Fibroblast of skin of left biceps (primary cell): ENCODE results near the gene GNRH2.
"Not testable (repeated sequence)": the region's sequence is repeated elsewhere in the genome, so short reads cannot be mapped to it uniquely, and the experiment has no call there.

Source experiments
- DNase-seq, 2 experiments: peaks; one replicate each; pipeline ENCODE4 v3.0.0-alpha.2; 2013; ENCODE audit warnings: low read depth in 2 of 2

GNRH2 gene

DNA sequence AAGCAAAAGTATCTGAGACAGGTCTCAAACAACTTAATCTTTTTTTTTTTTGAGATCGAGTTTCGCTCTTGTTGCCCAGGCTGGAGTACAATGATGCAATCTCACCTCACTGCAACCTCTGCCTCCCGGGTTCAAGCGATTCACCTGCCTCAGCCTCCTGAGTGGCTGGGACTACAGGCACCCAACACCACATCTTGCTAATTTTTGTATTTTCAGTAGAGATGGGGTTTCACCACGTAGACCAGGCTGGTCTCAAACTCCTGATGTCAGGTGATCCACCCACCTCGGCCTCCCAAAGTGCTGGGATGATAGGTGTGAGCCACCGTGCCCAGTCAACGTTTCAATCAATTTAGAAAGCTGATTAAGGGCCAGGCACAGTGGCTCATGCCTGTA lies 29.8 kb downstream of the GNRH2 start:
- DNase-seq: not testable (repeated sequence)

DNA sequence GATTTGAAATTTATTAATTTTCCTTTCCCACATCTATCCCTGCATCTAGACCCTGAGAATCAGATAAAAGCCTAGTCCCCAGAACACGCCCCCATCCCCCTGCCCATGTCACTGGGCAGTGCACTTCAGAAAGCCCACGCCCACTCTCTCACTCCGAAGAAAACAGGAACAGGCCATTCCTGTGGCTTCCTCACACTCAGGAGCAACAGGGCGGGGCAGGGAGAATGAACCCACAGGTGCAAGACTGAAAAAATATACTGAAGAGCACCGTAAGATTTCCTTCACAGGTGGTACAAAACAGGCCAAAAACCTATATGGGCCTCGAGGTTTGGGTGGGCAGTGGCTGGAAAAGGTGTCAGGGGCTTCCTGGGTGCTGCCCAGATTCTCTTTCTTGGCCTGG lies 31.4 kb downstream of the GNRH2 start:
- DNase-seq: no peak

DNA sequence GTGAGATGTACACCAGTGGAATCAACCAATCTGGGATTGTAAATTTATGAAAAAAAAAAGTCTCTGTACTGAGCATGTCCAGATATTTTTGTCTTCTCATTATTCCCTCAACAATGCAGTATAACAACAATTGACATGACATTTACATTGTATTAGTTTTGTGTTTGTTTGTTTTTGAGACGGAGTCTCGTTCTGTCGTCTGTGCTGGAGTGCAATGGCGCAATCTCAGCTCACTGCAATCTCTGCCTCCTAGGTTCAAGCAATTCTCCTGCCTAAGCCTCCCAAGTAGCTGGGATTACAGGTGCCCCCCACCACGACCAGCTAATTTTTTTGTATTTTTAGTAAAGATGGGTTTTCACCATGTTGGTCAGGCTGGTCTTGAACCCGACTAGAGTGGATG lies 31.9 kb downstream of the GNRH2 start:
- DNase-seq: not testable (repeated sequence)

DNA sequence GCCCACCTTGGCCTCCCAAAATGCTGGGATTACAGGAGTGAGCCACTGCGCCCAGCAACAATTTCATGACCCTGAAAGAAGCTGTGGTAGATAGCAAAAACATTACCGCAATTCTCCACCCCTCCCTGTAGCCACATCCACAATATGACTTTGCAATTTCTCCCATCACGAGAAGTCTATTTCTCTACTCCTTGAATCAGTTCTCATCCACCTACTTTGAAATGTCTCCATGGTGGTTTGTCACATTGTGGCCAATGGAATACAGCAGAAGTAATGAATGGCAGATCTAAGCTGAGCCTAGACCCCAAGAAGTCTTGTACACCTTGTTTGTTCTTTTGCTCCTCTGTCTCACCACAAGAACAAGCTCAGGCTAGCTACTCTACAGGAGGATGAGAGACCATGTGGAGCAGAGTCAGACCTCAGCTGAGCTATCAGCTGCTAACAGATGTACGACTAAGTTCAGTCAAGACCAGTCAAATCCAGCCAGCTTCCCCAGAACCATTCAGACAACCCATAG lies 34.3 kb downstream of the GNRH2 start:
- no peak for DNase-seq

DNA sequence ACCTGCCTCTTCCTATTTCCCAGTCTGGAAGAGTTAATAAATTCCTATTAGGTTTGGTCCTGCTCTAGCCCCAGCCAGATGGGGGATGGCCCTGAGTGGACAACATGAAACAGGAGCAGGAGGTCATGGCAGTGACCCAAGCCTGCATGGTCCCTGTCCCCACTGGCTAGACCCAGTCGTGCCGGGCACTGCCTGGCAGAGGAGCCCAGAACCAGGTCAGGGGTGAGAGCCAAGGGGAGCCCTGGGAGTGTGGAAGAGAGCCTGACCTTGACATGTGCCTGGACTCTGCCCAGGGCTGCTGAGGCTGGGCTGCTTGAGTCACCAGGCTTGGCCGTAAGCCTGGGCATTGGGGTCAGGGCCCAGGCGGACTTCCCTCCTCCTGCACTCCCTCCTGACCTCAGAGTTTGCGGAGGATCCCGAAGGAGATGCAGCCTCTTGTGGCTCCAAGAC lies 37.5 kb downstream of the GNRH2 start:
- no peak for DNase-seq

DNA sequence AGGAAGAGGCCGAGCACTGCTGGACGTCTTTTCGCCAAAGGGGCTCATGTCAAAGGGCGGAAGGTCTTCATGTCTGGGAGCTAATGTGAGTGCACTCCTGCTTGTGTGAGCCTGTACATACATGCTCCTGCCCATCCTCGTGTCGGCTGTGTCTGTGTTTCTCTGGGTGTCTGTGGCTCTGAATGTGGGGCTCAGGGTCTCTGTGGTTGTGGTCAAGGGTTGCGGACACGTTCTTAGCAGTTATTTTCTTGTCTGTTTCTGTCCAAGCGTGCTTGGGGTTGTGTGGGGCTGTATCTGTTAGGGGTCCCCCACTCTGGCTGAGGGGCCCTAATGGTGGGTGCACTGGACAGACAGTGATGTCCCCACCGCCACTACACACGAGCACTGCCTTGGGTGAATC lies 38.2 kb downstream of the GNRH2 start:
- DNase-seq: no peak

DNA sequence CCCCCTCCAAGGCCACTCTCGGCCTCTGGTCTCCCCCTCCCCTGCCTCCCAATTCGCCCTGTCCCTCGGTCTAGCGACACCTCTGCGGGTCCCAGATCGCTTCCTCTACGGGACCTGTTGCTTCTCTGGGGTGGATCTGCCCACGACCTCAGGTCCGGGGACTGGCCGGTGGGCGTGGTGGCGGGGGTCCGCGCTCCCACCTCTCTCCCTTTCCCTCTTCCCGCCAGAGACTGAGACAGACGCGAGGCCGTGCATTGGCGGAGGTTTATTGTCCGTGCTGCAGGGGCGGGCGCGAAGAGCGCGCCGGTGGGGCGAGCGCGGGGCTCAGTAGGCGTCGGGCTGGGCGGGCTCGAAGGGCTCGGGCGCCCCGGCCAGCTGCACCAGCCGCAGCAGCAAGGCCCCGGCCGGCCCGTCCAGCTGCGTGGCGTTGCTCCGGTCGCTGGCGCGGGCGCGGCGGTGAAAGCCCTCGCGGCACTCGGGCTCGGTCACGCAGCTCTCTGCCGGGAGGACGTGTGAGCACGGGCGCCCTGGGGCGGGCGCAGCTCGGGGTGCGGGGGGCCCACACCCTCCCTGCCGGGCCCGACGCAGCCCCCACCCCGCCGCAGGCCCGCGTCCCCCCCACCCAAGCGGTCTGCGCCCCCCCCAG lies 39.0 kb downstream of the GNRH2 start:
- DNase-seq: no peak

DNA sequence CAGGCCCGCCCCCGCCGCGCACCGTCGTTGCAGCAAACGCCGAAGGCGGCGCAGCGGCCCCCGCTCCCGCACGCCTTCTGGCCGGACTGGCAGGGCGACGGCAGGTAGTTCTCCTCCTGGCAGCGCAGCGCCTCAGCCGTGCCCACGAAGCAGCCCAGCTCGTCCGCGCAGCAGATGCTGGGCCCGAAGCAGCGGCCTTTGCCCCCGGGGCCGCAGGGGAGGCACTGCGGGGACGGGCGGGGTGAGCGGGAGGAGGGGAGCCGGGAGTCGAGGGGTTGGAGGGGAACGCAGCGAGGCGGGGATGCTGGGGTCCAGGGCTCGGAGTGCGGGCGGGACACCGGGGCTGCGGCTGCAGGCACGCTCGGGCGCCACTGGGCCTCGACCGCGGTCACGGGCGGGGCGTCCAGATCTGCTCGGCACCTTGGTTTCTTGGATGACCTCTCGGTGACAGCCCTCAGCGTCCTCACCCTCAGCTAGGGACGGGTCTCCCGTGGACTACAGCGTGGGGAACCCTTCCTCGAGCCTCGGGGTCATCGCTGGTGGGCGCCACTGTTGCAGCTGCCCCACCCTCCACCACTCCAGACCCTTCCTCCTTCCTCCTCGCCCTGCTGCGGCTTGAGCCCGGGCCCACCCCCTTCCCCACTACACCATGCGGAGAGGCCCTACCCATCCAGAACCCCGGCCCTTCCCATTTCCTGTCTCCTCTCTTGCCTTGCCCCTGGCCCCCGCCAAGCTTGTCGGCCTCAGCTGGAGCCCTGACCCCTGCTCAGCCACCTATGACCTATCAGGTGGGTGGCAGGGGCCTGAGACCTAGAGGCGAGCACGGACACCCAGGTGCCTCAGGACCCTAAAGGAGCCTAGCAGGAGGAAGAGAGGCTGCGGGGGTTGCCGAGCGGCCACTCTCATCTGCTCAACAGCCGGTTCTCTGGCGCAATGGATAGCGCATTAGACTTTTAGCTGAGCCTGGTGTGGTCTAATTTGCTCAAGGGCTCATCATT lies 39.8 kb downstream of the GNRH2 start:
- DNase-seq: no peak

DNA sequence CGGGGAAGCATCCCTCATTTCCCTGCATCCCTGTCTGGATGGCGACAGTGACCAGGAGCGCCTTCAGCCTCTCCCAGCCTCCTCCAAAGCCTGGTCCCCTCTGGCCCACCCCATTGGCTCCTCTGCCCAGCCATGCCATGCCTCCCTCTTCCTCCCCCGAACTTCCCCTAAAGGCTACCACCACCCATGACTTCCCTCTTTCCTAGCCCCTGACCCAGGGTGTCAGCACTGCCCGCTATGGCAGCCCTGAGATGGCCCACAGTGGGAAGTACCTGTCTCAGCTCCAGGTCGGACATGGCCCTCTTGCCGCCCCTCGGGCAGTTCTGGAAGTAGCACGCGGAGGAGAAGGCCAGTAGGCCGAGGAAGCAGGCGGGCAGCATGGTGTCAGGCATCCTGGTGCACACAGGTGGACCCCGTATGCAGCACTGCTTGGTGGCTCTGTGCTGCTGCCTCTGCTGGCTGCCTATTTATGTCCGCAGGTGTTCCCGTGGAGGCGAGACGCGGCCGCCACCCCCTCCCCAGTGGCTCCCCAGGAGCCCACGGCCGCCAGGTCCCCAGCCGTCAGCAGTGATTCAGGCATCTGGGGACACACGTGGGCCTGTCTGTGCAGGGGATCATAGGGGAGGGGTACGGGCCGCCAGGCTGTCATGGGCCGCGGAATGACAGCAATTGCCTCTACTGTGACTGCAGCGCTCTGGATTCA lies 41.0 kb downstream of the GNRH2 start, which contains the start of gene AVP:
TSS of gene AVP (minus strand) at position 442 of the 703 bp plus-strand sequence. CDS start at position 392, 50 bp downstream.
- no peak for DNase-seq

DNA sequence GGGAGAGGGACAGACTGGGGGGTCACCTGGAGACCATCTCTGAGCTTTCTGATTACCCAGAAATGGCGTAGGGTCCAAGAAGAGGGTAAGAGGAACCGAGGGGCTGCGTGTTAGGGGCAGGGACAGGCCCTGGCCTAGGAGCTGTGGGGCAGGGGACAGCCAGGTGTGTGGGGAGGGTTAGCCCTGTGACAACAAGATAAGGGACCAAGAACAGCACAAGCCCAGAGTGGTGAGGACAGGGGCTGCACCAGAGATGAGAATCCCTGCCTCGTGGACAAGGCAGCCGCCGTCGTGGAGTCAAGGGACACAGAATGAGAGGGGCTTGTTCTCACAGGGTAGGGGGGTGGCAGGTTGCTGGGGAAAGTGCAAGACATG lies 41.6 kb downstream of the GNRH2 start:
- no peak for DNase-seq

DNA sequence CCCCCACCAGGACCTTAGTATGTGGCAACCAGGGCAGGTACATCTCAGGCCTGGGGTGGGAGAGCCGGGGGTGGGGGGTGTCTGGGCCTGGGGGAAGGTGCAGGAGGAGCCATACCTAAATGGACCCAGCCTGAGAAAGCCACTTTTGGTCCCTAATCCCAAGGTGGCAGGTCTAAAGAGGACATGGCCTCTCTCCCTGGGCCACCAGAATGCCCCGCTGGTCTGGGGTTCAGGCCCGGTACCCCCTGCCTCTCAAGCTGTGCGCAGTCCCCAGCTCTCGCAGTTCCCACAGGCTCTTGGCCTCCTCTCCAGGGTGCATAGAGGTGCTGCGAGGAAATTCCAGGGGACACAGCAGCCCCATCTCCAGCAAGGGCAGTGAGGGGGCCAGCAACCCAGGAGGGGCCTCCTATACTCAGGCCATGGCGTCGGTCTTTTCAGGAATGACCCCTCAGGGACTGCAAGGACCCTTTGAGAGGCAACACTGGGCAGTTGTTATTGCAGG lies 42.2 kb downstream of the GNRH2 start:
- no peak for DNase-seq

DNA sequence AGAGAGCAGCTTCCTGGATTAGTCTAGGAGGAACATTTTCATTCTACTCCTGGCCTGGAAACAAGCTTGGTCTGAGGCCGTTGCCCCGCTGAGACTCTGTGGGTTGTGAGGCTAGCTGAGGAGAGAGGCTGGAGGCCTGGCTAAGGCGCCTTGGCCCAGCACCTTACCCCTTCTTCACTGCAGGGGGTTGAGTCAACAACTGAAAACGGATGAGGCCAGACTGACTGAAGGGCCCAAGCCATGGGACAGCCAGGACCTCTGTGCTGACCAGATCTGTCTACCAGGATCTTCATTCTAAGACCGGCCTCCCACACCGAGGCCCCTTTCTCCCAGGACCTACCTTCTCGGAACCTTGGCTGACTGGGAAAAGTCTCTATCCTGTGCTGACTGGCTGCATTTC lies 44.6 kb downstream of the GNRH2 start:
- no peak for DNase-seq

DNA sequence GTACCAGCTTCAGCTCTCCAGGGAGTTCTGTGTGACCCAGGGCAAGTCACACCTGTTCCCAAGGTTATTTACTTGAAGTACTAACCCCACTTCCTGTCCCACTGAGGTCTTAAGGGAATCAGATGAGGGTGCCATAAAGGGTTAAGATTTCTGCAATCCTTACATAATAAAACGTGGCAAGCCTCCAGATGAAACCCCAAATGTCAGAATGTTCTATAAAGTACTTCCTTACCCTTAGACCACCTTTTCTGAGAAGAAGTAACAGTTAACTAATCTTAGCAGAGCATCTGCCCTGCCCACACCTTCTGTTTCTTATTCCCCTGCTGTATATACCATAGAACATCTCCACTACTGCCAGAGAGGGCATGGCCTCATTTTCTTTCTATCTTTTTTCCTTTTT lies 47.1 kb downstream of the GNRH2 start:
- DNase-seq: no peak

DNA sequence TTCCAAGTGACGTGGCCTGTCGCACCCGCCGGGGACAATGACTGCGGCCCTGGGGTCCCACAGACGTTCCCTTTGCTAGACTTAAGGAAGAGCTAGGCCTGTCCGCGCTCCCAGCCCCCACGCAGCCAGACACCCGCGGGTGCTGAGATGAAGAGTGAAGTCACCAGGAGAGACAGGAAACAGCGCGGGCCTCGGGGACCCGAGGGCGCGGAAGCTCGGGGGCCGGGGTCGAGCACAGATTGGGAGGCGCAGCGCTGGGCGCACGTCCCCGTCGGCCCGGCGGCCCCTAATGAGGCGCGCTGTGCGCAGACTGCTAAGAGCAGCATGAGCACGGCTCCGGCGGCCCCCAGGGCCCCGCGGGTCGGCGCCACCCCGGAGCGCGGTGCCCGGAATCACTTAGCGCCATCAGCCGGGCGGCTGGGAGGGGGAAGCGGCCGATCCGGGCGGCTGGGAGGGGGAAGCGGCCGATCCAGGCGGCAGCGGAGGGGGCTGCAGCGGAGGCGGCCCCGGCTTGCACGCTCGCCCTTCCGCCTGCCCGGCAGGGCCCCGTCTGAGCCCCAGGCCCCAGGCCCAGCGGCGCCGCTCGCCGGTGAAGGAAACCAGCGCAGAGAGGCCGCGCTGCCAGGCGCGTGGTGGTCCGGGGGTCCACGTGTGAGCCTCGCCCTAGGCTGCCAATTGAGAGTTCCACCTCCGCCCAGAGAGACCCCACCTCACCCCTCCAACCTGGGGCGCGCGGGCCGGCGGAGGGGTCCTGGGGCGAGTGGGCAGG lies 49.4 kb downstream of the GNRH2 start:
- DNase-seq: no peak

DNA sequence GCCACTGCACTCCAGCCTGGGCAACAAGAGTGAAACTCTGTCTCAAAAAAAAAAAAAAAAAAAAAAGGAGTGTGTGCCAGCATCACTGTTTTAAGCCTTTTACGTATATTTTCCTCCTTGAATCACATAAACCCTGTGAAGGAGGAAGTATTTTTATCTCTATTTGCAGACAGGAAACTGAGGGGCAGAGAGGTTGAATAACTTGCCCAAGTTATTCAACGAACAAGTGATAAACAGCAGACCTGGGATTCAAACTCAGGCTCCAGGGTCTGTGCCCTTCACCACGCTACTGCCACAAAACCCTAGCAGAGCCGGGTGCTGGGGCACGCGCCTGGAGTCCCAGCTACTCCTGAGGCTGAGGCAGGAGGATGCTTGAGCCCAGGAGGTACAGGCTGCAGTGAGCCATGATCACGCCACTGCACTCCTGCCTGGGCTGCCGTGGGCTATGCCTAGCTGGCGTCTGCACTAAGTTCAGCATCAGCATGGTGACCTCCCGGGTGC lies 50.5 kb downstream of the GNRH2 start:
- DNase-seq: no peak

DNA sequence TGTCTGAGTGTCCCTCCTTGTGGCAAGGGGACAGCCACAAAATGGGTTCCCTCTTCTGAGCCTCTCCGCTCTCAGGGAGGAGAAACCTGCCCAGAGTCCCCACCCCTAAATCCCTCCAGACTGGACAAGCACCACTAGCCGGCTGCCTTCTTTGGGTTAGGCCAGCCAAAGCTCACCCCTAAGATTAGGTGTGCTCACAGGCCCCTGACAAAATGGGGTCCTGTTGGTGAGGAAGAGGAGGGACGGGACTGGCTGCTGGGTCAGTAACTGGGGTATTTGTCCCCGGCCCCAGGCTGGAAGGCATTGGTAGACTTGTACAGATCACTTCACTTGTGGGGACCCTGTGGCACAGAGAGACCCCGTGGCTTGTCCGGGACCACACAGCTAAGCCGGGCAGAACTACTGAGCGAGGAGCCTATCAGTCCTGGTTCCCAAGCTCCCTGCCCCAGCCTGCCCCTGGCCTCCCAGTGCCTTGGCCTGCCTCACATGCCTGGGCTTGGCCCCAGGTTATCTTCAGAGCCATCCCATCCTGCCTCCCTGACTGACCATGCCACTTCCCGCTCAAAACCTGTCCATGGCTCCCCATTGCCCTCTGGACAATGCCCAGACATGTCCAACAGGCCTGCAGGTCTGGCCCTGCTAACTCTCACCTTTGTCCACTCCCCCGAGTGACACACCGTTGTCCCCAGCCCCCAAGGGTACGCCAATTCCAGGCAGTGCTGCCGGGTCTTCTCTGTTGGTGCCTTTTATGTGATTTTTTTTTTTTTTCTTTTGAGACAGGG lies 51.6 kb downstream of the GNRH2 start:
- no peak for DNase-seq
